ENCODE measurements around the gene GHRHR.

GHRHR gene

GRCh38 chr7:30965883-30966282 is 2.1 kb downstream of the GHRHR start:
- no peak for DNase-seq

GRCh38 chr7:30968294-30968693 is 4.5 kb downstream of the GHRHR start:
- DNase-seq = no peak

- DNase-seq = no peak
Measured at GRCh38 chr7:30968747-30969603, 5.2 kb downstream of the GHRHR start.

GRCh38 chr7:30969604-30969970 is 5.8 kb downstream of the GHRHR start:
- DNase-seq = no peak

- DNase-seq = no peak
Measured at GRCh38 chr7:30970074-30970473, 6.3 kb downstream of the GHRHR start.

GRCh38 chr7:30970594-30971094 is 6.9 kb downstream of the GHRHR start:
- no peak for DNase-seq

- DNase-seq = no peak
Measured at GRCh38 chr7:30971440-30971839, 7.7 kb downstream of the GHRHR start.

- no peak for DNase-seq
Measured at GRCh38 chr7:30971840-30972563, 8.2 kb downstream of the GHRHR start.

- no peak for DNase-seq
Measured at GRCh38 chr7:30973292-30973691, 9.5 kb downstream of the GHRHR start.

- DNase-seq = no peak
Measured at GRCh38 chr7:30973791-30974604, 10.2 kb downstream of the GHRHR start.

GRCh38 chr7:30974605-30975255 is 11.0 kb downstream of the GHRHR start:
- peak in 3 of 58 donors; percentile 4 to 16 (median 7) for DNase-seq

GRCh38 chr7:30975256-30975899 is 11.6 kb downstream of the GHRHR start:
- no peak for DNase-seq

- no peak for DNase-seq
Measured at GRCh38 chr7:30976381-30976780, 12.6 kb downstream of the GHRHR start.

- no peak for DNase-seq
Measured at GRCh38 chr7:30977222-30977621, 13.5 kb downstream of the GHRHR start.

- DNase-seq = peak in 2 of 58 donors; percentile 10 to 29
Measured at GRCh38 chr7:30977896-30978564, 14.3 kb downstream of the GHRHR start.

GRCh38 chr7:30979027-30979426 is 15.3 kb downstream of the GHRHR start:
- no peak for DNase-seq

- DNase-seq = no peak
Measured at GRCh38 chr7:30980194-30980593, 16.4 kb downstream of the GHRHR start.

- no peak for DNase-seq
Measured at GRCh38 chr7:30980751-30981150, 17.0 kb downstream of the GHRHR start.

- DNase-seq = peak; percentile 25 to 94 (median 72)
Measured at GRCh38 chr7:30983042-30983913, 19.5 kb downstream of the GHRHR start.

Data from anterior cingulate cortex (tissue), 58 donors.